ENCODE data around the gene PHC2.

The PHC2 gene

DNA sequence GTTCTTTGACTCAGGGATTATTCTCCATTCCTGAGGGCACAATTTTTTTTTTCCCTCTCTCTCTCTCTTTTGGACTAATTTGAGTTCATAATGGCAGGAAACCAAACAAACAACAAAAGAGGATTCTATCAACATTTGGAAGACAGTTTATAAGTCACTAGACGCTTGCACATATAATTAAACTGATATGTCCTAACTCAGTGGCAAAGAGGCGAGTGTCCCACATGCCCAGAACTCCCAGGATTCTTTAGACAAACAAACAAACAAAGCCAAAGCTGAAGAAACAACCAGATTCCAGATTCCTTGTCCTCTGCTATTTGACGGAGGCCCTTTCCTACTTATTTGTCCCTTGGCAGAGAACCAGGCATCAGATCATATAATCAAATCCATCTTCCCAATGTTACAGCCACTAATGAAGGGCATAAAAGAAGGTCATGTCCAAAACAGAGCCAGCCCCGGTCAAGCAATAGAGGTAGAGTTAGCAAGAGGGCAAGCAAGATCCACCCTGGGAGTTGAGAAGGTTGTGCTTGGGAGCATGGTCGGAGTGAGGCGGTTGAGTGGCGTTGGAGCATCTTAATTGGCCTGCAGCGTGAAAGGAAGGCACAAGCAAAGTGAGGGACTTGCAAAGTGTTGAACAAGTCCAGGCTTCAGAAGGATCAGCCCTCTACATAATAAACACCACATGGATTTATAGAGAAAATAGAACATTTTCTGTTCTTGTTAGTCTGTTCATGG lies 144.3 kb downstream of the PHC2 start:
- no peak for DNase-seq

- no peak for DNase-seq
Measured at GRCh38 chr1:33284049-33284448, 146.8 kb downstream of the PHC2 start.

DNA sequence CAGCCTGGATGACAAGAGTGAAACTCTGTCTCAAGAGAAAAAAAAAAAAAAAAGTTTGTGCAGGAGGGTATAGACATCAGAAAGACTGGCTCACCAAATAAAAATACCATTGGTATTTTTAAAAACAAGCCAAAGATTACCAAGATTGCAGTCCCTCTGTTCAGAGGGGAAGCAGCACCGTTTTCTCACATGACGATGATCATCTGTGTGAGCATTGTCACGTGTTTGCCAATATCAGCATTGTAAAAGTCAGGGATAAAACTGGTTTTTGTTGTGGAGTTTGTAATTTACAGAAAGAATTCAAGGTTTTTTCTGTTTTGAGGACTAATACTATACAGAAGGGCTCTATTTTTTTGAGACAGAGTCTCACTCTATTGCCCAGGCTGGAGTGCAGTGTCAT lies 148.1 kb downstream of the PHC2 start:
- no peak for DNase-seq

GRCh38 chr1:33281554-33282303 lies 149.2 kb downstream of the PHC2 start:
- DNase-seq, result no peak

DNA sequence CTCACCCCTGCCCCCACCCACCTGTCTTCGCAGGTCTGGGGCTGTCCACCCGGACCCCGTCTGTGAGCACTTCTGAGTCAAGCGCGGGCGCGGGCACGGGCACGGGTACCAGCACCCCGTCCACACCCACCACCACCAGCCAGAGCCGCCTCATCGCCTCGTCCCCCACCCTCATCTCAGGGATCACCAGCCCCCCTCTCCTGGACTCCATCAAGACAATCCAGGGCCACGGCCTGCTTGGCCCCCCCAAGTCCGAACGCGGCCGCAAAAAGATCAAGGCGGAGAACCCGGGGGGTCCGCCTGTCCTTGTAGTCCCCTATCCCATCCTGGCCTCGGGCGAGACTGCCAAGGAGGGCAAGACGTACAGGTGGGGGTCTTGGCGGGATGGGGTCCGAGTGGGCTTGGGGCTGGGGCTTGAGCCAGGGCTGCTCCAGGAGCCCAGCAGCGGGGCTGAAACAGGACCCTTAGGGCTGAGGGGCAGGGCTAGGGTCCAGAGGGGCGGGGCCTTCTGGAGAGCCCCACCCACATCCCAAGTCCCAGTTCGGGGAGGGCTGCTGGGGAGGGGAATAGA lies 150.7 kb downstream of the PHC2 start:
- DNase-seq, result no peak

GRCh38 chr1:33277488-33278084 lies 153.3 kb downstream of the PHC2 start:
- no peak for DNase-seq

DNA sequence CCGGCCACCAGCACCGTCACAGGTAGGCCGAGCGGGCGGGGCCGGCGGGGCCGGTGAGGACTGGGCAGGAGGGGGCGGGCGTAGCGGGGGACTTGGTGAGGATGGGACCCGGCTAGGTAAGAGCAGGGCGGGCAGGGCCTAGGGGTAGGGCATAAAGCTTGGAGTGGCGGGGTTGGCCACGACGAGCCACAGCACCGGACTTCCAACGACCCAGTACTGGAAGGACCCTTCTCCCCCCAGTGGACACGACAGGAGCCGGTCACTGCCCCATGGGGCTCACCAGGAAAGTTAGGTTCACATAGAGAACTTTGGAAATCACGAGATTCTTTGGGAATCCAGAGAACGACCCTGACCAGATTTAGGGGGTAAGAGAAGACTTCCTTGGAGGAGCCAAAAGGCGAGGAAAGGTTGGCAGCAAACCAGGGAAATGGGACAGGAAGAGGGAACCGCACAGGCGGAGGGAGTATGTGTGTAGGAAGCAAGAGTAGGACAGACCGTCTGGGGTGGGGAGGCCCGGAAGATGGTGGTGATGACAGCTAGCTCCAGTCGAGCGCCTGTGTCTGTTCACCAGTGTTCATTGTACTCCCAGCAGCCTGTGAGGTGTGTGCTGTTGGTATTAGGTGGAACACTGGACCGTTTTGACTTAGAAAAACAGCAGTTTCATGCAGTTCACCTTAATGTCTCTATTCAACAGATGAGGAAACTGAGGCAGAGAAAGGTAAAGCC lies 154.2 kb downstream of the PHC2 start:
- no peak for DNase-seq

DNA sequence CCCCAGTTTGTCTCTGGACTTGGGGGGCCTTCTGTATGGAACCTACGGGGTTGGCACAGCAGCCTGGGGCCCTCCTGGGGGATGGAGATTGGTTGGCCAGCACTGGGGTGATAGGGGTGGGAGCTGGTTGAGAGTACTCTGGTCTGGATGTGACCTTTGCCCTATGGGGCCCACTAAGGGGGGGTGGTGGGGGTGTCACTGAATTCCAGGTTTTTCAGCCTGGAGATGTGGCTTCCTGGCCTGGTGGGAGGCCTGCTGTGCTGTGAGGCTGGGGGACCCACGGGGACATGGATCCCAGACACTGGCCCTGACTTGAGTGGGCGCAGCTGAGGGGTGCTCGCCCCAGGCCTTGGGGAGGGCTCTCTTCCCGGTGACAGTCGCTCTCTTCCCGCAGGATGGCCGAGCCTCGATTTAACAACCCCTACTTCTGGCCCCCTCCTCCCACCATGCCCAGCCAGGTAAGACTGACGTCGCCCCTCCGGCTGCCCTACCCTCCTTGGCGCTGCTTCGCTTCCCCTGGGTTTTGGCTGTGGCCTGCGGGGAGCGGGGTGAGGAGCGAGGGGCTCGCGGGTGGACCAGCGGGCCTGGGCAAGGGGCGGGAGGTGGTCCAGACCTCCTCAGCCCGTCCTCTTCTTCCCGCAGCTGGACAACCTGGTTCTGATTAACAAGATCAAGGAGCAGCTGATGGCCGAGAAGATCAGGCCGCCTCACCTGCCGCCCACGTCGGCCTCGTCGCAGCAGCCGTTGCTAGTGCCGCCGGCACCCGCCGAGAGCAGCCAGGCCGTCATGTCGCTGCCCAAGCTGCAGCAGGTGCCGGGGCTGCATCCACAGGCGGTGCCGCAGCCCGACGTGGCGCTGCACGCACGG lies 155.0 kb downstream of the PHC2 start:
- DNase-seq, result no peak

- no peak for DNase-seq
Measured at GRCh38 chr1:33275195-33275594, 155.7 kb downstream of the PHC2 start.

- DNase-seq, result no peak
Measured at GRCh38 chr1:33274446-33274845, 156.4 kb downstream of the PHC2 start.

- DNase-seq, result no peak
Measured at GRCh38 chr1:33273961-33274371, 156.9 kb downstream of the PHC2 start.
